ENCODE data around the gene TMCC1. TPM values are rescaled to one million over a fixed set of nuclear protein-coding genes. Genes with fewer than 3 reads are reported as not detected.

The TMCC1 gene
- total RNA-seq, 6 experiments from 2014 or later, result 21.7 to 124 (median 25.2) TPM

DNA sequence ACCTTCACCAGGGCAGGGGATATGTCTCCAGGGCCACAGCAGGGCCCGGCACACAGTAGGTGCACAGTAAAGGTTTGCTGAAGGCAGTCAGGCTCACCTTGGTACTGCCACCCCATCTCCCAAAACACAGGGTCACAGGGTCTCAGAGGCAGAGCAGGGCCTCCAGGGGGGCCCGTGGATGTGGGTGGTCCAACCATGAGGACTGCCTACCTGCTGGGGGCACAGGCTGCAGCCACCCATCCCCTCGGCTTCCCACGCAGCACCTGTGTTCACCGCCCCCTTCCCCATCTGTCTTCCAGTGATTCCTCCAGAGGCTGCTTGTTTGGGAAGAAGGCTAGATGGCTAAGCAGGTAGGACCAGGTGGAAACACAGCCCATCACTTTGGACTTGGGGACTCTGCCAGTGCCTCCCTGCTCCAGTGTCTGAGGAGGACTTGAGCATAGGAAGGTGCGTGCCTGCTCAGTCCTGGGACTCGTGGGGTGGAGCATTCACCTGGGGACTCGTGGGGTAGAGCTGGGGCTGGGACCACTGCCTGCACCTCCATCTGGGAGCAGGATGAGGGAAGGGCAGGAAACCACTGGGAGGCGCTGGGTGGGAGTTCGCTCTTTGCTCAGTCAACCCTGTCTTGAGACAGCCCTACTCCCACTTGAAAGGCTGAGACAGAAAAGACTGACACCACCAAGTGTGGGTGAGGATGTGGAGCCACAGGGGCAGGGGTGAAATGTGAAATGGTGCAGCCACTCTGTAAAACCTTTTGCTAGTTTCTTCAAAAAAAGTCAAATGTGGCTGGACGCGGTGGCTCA, 268.2 kb downstream of the TMCC1 start:
- Histone ChIP-seq H3K36me3 (no peaks in the 10 kb centered on the region), H3K27me3 (no peaks in the 10 kb centered on the region), H3K27ac (peak overlapping the region; percentile 85 to 97 (median 92)), H3K4me3 (no peak overlapping the region), H3K9me3 (no peaks in the 10 kb centered on the region), H3K4me1 (peaks cover 0 to 23% (median 2%) of the 10 kb centered on the region in 4 donors)
- DNase-seq (peak in 2 of 3 donors; percentile 26 to 50), ATAC-seq (no peak)
- intact Hi-C loops (cut with DNase I), result no loop called here
- WGBS (ENCODE audit: insufficient coverage, low coverage, low lambda C conversion rate, missing lambda C conversion rate), result 65% methylated on average over 5 of the region's 12 CpGs
- TF ChIP-seq, protein P1, sequence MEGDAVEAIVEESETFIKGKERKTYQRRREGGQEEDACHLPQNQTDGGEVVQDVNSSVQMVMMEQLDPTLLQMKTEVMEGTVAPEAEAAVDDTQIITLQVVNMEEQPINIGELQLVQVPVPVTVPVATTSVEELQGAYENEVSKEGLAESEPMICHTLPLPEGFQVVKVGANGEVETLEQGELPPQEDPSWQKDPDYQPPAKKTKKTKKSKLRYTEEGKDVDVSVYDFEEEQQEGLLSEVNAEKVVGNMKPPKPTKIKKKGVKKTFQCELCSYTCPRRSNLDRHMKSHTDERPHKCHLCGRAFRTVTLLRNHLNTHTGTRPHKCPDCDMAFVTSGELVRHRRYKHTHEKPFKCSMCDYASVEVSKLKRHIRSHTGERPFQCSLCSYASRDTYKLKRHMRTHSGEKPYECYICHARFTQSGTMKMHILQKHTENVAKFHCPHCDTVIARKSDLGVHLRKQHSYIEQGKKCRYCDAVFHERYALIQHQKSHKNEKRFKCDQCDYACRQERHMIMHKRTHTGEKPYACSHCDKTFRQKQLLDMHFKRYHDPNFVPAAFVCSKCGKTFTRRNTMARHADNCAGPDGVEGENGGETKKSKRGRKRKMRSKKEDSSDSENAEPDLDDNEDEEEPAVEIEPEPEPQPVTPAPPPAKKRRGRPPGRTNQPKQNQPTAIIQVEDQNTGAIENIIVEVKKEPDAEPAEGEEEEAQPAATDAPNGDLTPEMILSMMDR (IDR thresholded peaks at IDR 0.05), result no peak
- TF ChIP-seq POLR2A (IDR thresholded peaks at IDR 0.05), result no peak

DNA sequence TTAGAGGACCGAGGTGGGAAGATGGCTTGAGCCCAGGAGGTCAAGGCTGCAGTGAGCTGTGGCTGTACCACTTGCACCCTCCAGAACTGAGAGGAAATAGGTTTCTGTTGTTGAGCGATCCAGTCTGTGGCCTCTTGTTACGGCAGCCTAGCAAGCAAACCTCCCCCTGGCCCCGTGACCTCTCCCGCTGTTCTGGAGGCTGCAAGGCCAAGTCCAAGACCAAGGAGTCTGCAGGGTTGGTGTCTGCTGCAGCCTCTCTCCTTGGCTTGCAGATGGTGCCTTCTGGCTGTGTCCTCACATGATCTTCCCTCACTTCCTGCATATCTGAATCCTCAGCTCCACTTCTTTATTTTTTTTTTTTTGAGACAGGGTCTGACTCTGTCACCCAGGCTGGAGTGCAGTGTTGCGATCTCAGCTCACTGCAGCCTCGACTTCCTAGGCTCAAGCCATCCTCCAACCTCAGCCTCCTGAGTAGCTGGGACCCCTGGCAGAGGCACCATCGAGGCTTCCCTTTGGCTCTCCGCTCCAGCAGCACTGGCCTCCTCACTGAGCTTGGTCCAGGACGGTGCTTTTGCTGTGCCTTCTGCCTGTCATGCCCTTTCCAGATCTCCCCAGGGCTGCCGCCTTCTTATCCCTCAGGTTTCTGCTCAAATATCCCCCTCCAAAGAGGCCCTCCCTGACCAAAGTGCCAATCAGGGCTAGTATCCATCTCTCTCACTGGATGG, 269.0 kb downstream of the TMCC1 start:
- intact Hi-C loops (cut with DNase I), result no loop called here
- no peaks in the 10 kb centered on the region for H3K9me3 ChIP-seq
- peaks cover 0 to 23% (median 4%) of the 10 kb centered on the region in 4 donors for H3K4me1 ChIP-seq
- no peak overlapping the region for H3K4me3 ChIP-seq
- H3K27me3 ChIP-seq, result no peaks in the 10 kb centered on the region
- DNase-seq (peak; percentile 45 to 65 (median 53)), ATAC-seq (no peak)
- WGBS (ENCODE audit: insufficient coverage, low coverage, low lambda C conversion rate, missing lambda C conversion rate), result 64% methylated on average over 6 of the region's 11 CpGs
- no peaks in the 10 kb centered on the region for H3K36me3 ChIP-seq
- peak overlapping the region in 1 of 3 donors; percentile 97 for H3K27ac ChIP-seq
- TF ChIP-seq POLR2A (IDR thresholded peaks at IDR 0.05), result no peak
- TF ChIP-seq, protein P1 (IDR thresholded peaks at IDR 0.05), result no peak

DNA sequence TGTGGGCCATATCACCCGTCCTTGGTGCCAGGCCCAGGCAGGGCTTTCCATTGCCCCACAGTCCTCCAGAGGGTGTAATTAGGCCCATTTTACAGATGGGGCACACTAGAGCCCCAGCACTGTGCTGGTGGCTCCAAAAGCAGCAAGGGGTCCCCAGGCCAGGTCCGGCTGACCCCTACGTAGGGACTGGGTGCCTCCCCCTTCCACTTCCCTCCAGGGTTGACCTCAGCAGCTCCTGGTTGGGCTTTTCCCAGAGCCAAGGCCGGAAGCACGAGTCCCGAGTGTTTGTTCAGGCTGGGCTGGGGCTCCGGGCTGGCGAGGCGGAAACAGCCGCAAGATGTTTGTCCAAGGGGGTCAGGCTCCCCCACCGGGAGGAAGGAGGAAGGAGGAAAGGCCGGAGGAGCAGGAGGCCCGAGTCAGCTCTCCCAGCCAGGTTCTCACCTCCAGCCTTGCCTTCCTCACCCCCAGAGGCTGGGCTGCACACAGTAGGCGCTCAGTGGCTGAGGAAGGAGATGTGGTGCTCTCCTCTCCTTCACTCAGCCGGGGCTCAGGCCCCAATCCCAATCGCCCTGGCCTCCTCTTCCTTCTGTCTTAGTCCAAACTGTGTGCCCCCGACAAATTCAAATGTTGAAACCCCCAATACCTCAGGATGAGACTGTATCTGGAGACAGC, 269.9 kb downstream of the TMCC1 start:
- peak; percentile 69 to 76 (median 73) for DNase-seq
- no peaks in the 10 kb centered on the region for H3K27me3 ChIP-seq
- no peaks in the 10 kb centered on the region for H3K36me3 ChIP-seq
- intact Hi-C loops (cut with DNase I), result no loop called here
- peak overlapping the region; percentile 43 to 76 (median 44) for H3K27ac ChIP-seq
- H3K4me1 ChIP-seq, result peaks cover 0 to 22% (median 7%) of the 10 kb centered on the region in 4 donors
- TF ChIP-seq, protein P1 (IDR thresholded peaks at IDR 0.05), result no peak
- no peak for TF ChIP-seq POLR2A (IDR thresholded peaks at IDR 0.05)
- ATAC-seq, result peak in 2 of 4 donors; percentile 0 to 3
- 49% methylated on average over 5 of the region's 17 CpGs for WGBS (ENCODE audit: insufficient coverage, low coverage, low lambda C conversion rate, missing lambda C conversion rate)
- H3K9me3 ChIP-seq, result no peaks in the 10 kb centered on the region
- no peak overlapping the region for H3K4me3 ChIP-seq

DNA sequence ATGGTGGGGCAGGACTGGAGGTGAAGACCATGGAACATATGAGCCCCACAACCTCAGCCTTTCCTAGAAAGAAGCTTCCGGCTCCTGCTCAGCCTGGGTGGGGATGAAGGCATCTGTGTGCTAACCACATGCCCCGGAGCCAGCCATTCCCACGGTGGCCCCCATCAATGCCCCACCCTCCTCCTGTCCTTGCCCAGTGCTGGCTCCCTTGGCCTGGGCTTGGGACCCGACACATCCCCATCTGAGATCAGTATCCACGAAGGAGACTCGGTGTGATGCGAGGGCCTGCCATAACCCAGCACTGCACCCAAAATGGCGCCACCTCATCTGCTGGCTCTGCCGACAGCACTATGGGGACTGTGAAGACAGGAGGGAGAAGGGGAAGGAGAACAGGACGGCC, 270.6 kb downstream of the TMCC1 start:
- peaks cover 0 to 17% (median 7%) of the 10 kb centered on the region in 4 donors for H3K4me1 ChIP-seq
- peak in 1 of 3 donors; percentile 12 for DNase-seq
- TF ChIP-seq POLR2A (IDR thresholded peaks at IDR 0.05), result no peak
- TF ChIP-seq, protein P1 (IDR thresholded peaks at IDR 0.05), result no peak
- ATAC-seq, result no peak
- no peaks in the 10 kb centered on the region for H3K36me3 ChIP-seq
- H3K27me3 ChIP-seq, result no peaks in the 10 kb centered on the region
- WGBS (ENCODE audit: insufficient coverage, low coverage, low lambda C conversion rate, missing lambda C conversion rate), result 60% methylated on average over 2 of the region's 10 CpGs
- peak overlapping the region; percentile 43 to 76 (median 44) for H3K27ac ChIP-seq
- intact Hi-C loops (cut with DNase I), result no loop called here
- H3K4me3 ChIP-seq, result no peak overlapping the region
- no peaks in the 10 kb centered on the region for H3K9me3 ChIP-seq

Measured in right lobe of liver (tissue), 6 donors.